H1 (cell line): Measurements from ENCODE around the gene EXD3. TPM values are rescaled to one million over a fixed set of nuclear protein-coding genes. Genes with fewer than 3 reads are reported as not detected.

Experiments
- BACH1 ChIP-seq: IDR thresholded peaks from 2 replicates; pipeline ENCODE4 v1.6.1; 2012; ENCODE audit warnings: low read length, improper control_type of control experiment
- KDM1A ChIP-seq: fragments of 200-600, 300-600 bp; sonication (generic); IDR thresholded peaks from 2 replicates; pipeline ENCODE4 v1.7.1; 2016; ENCODE audit warnings: mild to moderate bottlenecking, low read length, borderline replicate concordance
- ZNF274 ChIP-seq: IDR thresholded peaks from 2 replicates; pipeline ENCODE4 v1.7.0; 2012; ENCODE audit warnings: low read length, borderline replicate concordance; ENCODE audit errors: extremely low read depth
- polyA plus RNA-seq, 7 experiments: library from polyadenylated mRNA; depleted of rRNA in 3 of 7; stranded (reverse) in 5 of 7; unstranded in 2 of 7; fragments of >200 nt in 5 of 7; fragments of 200-250 nt in 2 of 7; gene quantifications; 1 replicate in 5 of 7; 2 replicates in 1 of 7; 4 replicates in 1 of 7; pipeline versions ENCODE4 v1.2.1 to v1.2.3, GENCODE V29; 2011 to 2013; ENCODE audit warnings: missing spikeins in 2 of 7, mixed read lengths in 2 of 7
- total RNA-seq: library from RNA; stranded (reverse); fragmentation: NEBNext Ultra II Directional; extraction: Animal tissue kit (Norgen Biotek cat#: 25700); gene quantifications from 2 replicates; pipeline ENCODE4 v1.2.1, GENCODE V29; 2021

Gene EXD3
- total and polyA plus RNA-seq, 2 of the 8 experiments (the other 6 are each of a cell fraction or from before 2014, with no cell fraction given) = 7.2 to 9.4 TPM

GRCh38 chr9:137325799-137326198 lies 97.2 kb downstream of the EXD3 start (continued):
- no peak for TF ChIP-seq KDM1A
- TF ChIP-seq BACH1 = no peak
- TF ChIP-seq ZNF274 = no peak
